Measurements from ENCODE around the gene TMC3.

TMC3 gene

DNA sequence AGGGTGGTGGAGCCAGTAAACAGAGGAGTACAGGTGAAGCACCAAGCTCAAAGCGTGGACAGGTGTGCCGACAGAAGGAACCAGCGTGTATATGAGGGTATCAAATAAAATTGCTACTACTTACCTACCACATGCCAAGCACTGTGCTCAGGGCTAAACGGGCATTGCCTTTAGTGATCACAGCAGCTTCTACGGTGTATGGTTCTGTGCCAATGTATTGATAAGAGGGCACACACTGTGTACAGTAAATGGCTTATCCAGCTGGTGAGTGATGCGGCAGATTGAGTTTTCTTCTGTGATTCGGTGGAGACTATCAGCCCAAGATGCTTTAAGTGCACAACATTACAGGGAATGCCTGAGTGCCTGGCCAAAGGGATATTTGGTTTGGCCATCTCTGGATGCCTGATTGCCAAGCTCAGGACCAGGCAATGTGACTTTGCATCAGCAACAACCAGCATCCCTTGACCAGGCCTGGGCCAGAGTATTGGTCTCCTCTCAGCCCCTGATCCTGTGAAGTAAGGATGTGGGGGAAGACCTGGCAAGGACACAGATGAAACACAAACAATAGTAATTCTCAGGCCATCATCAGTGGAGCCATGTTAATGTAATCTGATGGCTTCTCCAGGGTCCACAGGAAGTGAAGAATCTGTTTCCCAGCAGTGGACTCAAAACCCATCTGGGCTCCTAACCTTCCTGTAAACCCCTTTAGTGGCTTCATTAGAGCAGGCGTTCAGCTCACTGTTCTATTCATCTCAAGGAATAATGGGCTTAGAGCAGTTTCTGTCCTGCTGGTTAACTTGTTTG lies 64.2 kb downstream of the TMC3 start:
- TF ChIP-seq, protein P1, sequence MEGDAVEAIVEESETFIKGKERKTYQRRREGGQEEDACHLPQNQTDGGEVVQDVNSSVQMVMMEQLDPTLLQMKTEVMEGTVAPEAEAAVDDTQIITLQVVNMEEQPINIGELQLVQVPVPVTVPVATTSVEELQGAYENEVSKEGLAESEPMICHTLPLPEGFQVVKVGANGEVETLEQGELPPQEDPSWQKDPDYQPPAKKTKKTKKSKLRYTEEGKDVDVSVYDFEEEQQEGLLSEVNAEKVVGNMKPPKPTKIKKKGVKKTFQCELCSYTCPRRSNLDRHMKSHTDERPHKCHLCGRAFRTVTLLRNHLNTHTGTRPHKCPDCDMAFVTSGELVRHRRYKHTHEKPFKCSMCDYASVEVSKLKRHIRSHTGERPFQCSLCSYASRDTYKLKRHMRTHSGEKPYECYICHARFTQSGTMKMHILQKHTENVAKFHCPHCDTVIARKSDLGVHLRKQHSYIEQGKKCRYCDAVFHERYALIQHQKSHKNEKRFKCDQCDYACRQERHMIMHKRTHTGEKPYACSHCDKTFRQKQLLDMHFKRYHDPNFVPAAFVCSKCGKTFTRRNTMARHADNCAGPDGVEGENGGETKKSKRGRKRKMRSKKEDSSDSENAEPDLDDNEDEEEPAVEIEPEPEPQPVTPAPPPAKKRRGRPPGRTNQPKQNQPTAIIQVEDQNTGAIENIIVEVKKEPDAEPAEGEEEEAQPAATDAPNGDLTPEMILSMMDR (IDR thresholded peaks at IDR 0.05; ENCODE audit: unreplicated experiment in 3 of 3), result no peak
- H3K4me3 Mint-ChIP-seq, result no peak overlapping the region
- H3K36me3 Mint-ChIP-seq (ENCODE audit: low read depth), result peaks cover 16% of the 10 kb centered on the region
- no peaks in the 10 kb centered on the region for H3K9me3 Mint-ChIP-seq
- no peaks in the 10 kb centered on the region for H3K4me1 Mint-ChIP-seq
- peaks cover 12% of the 10 kb centered on the region for H3K27me3 Mint-ChIP-seq (ENCODE audit: low read depth)
- H3K27ac Mint-ChIP-seq, result no peak overlapping the region

GRCh38 chr15:81308260-81308659 lies 65.8 kb downstream of the TMC3 start:
- Mint-ChIP-seq H3K9me3 (no peaks in the 10 kb centered on the region), H3K36me3 (ENCODE audit: low read depth) (peaks cover 16% of the 10 kb centered on the region), H3K27me3 (ENCODE audit: low read depth) (peaks cover 17% of the 10 kb centered on the region), H3K27ac (no peak overlapping the region), H3K4me3 (no peak overlapping the region), H3K4me1 (peaks cover 5% of the 10 kb centered on the region)
- TF ChIP-seq, protein P1 (IDR thresholded peaks at IDR 0.05; ENCODE audit: unreplicated experiment in 3 of 3), result no peak

GRCh38 chr15:81304226-81304625 lies 69.8 kb downstream of the TMC3 start:
- no peaks in the 10 kb centered on the region for H3K36me3 Mint-ChIP-seq (ENCODE audit: low read depth)
- peaks cover 23% of the 10 kb centered on the region for H3K27me3 Mint-ChIP-seq (ENCODE audit: low read depth)
- H3K9me3 Mint-ChIP-seq, result no peaks in the 10 kb centered on the region
- TF ChIP-seq, protein P1 (IDR thresholded peaks at IDR 0.05; ENCODE audit: unreplicated experiment in 3 of 3), result no peak
- peaks cover 5% of the 10 kb centered on the region for H3K4me1 Mint-ChIP-seq
- no peak overlapping the region for H3K4me3 Mint-ChIP-seq
- H3K27ac Mint-ChIP-seq, result no peak overlapping the region

GRCh38 chr15:81303244-81304225 lies 70.5 kb downstream of the TMC3 start:
- H3K4me3 Mint-ChIP-seq, result no peak overlapping the region
- H3K27ac Mint-ChIP-seq, result no peak overlapping the region
- H3K9me3 Mint-ChIP-seq, result no peaks in the 10 kb centered on the region
- TF ChIP-seq, protein P1 (IDR thresholded peaks at IDR 0.05; ENCODE audit: unreplicated experiment in 3 of 3), result no peak
- H3K27me3 Mint-ChIP-seq (ENCODE audit: low read depth), result peaks cover 23% of the 10 kb centered on the region
- peaks cover 5% of the 10 kb centered on the region for H3K4me1 Mint-ChIP-seq
- H3K36me3 Mint-ChIP-seq (ENCODE audit: low read depth), result no peaks in the 10 kb centered on the region

GRCh38 chr15:81302701-81303109 lies 71.3 kb downstream of the TMC3 start:
- H3K4me1 Mint-ChIP-seq, result peaks cover 5% of the 10 kb centered on the region
- TF ChIP-seq, protein P1 (IDR thresholded peaks at IDR 0.05; ENCODE audit: unreplicated experiment in 3 of 3), result no peak
- no peak overlapping the region for H3K4me3 Mint-ChIP-seq
- H3K9me3 Mint-ChIP-seq, result no peaks in the 10 kb centered on the region
- peaks cover 26% of the 10 kb centered on the region for H3K27me3 Mint-ChIP-seq (ENCODE audit: low read depth)
- no peak overlapping the region for H3K27ac Mint-ChIP-seq
- H3K36me3 Mint-ChIP-seq (ENCODE audit: low read depth), result no peaks in the 10 kb centered on the region

Data from nephron (organoid).